HL-60/S4 treated with retinoic acid at 250 ng/mL for 4 days and 3 days (cell line): ENCODE data around the gene ITIH4.

Experiments
- in situ Hi-C: fragments of 300-500 bp; cut with MboI; formaldehyde crosslinking; loops from 2 replicates; pipeline ENCODE4 v1.7.0; 2022; ENCODE audit warnings: low sequenced_read_pairs

ITIH4 gene

DNA sequence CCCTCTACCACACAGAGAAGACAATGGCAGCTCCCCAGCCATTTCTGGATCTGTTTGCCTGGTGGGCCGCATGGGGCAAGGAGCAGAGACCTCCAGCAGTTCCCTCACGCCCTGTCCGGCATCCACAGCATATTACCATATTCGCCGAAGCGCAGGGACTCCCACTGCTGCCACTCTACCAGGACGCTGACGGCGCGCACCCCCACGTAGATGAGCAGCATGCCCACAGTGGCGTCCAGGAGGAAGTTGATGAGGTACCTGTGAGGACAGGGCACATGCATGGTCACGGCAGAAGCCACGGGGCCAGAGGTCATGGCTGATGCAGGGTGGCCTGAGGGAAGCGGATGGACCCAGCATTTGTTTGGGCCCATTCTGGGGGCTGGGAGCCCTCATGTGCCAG lies 19.2 kb upstream of the ITIH4 start:
- in situ Hi-C loops: no loop called here

DNA sequence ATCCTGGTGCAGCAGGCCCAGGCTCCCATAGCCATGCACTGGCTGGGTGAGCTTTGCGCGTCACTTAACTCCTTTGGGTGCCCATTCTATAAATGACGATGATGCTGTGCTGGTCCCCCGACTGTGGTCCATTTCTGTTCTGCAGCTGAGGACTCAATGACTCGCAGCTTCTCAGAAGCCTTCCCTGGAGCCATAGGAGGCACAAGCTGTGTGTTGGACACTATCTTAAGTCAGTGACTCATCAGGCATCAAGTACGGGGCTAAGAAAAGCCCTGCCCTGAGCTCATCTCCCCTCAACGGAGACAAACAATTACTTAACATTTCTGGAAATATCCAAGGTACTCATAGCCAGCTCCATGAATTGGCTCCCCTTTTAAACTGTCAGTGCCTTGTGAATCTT lies 18.1 kb upstream of the ITIH4 start:
- in situ Hi-C loops: no loop called here

DNA sequence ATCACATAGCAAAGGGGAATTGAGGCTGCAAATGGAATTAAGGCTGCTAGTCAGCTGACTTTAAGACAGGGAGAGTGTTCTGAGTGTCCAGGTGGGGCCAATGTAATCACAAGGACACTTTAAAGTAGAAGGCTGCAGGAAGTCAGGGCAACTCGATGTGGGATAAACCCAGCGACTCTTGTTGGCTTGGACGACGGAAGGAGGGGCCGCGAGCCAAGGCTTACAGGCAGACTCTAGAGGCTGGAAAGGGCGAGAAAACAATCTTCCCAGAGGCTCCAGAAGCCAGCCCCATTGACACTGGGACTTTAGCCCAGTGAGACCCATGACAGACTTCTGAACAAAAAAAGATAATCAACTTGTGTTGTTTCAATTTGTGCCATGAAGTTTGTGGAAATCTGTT lies 17.3 kb upstream of the ITIH4 start:
- in situ Hi-C loops: no loop called here

DNA sequence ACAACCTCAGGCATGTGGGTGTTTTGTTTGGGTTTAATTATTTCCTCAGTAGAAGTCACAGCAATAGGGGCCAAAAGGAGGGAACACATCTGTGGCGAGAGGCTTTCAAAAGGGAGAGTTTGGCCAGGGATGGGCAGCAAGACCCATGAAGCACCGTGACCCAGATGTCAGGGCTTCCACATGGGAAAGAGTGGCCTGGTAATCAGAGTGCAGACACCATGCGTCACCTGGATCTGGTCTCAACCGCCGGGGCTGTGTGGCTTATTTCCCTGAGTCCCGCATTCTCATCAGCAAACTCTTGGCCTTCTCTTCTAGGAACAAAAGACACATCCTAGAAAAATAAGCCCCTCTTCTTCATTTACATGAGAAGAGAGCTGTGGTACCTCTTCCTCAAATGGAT lies 16.8 kb upstream of the ITIH4 start:
- in situ Hi-C loops: no loop called here

DNA sequence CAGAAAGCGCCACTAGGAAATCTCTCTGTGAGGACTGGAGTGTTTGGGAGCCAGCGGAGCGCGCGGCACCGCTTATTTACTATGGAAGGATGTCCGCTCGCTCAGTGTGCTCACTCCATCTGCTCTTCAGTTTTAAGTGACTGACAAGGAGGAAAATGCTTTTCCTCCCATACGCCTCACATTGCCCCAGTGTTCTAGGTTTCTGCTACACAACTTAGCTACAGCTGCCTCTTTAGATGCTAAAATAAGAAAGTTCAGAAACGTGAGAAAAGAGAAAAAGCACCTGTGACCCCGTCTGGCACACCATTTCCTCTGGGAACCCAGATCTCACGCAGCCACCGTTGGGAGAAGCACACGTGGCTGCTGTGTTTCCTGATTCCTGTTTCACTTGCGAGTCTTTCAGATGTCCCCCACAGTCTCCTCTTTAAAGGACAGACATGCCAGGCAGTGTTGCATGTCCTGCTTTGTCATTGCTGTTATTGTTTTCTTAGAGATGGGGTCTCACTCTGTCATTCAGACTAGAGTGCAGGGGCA lies 16.0 kb upstream of the ITIH4 start:
- in situ Hi-C loops: no loop called here

DNA sequence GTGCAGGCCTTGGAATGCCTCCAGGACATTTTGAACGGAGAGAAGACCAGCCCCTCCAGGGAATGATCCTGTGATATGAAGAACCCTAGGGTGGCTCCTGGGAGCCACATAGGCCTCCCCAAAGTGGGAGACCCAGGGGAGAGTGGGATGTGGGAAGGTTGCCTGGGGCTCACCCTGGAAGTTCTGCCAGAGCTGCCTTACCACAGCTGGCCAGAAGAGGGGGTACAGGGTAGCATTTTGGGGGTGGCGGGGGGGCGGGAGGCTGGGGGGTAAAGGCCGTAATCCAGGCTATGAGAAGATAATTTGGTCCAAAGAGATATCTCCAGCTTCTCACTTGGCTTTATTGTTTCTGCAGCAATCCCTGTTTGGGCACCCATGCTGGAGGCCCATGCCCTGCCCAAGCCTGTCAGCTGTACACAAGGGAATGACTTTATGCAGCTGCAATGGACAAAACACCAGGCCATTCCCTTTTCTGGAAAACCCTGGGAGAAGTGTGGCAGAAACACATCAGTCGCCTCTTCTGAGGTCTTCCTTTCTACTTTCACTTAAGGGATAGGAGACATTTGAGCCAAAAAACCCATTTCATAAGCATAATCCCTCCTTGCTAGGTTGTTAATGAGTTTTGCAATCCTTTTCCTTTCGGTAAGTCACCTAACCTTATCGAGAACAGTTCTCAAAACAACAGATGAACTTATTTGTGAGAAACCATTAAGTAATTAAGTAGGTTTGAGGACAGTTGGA lies 15.4 kb upstream of the ITIH4 start:
- in situ Hi-C loops: no loop called here

DNA sequence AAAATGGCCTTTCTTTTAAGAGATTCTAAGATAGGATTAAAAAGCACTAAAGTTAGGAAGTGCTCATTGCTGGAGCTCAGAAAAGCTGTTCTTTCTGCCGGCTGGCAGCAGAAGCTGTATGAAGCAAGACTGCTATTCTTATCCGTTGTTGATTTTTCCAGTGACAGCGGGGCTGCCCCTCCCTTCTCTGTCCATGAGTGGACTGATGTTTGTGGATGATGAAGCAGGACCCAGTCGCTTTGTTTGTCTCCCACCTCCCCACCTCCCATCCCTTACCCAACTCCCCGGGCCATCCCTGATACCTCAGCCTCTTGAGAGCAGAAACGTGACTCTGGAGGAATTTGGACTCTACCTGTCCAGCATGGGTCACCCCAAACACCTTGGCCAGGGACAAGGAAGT lies 14.7 kb upstream of the ITIH4 start:
- in situ Hi-C loops: no loop called here

DNA sequence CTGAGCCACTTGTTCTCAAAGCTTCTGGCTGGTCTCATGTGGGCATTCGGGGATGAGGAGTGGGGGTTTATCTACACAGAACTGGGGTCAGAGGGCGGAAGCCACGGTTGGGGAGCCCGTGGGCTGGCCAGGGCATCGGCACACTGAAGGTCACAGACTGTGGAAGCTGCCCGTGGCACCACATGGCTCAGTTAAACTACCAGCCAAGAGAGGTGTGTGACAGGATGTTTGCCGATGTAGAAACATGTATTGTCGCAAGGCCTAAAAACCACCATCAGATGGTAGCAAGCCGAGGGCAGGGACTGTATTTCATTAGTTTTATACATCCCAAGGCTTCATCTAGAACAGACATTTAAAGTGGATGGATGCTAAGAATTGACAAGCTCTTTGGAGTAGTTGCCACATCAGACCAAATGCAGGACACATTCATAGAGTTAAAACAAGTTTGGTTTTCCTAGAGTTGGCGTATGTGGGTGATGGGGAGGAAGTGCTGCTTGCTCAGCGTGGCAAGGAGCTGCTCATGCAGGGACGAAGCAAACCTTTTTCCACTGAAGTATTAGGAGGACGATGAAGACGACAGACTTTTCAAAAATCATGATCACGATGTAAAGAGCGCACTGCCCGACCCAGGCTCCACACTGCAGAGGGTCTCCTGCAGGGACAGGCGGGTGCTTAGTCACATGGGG lies 14.0 kb upstream of the ITIH4 start:
- in situ Hi-C loops: no loop called here

DNA sequence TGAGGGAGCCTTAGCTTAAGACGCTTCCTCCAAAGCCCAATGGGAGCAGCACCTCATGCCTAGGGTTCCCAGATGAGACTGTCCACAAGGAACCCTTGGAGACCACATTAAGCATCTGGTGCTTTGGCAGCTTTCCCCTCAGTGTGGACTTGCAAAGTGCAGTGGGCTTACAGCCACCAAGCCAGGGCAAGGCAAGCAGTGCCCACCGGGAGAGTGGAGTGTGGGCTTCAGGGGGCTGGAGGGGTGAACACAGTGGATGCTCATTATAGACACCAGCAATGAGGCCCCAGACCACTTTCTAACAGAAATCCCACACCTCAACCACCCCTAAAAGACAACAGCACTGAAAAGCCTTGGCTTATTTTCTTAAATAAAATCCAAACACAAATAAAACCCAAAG lies 13.4 kb upstream of the ITIH4 start:
- in situ Hi-C loops: no loop called here

DNA sequence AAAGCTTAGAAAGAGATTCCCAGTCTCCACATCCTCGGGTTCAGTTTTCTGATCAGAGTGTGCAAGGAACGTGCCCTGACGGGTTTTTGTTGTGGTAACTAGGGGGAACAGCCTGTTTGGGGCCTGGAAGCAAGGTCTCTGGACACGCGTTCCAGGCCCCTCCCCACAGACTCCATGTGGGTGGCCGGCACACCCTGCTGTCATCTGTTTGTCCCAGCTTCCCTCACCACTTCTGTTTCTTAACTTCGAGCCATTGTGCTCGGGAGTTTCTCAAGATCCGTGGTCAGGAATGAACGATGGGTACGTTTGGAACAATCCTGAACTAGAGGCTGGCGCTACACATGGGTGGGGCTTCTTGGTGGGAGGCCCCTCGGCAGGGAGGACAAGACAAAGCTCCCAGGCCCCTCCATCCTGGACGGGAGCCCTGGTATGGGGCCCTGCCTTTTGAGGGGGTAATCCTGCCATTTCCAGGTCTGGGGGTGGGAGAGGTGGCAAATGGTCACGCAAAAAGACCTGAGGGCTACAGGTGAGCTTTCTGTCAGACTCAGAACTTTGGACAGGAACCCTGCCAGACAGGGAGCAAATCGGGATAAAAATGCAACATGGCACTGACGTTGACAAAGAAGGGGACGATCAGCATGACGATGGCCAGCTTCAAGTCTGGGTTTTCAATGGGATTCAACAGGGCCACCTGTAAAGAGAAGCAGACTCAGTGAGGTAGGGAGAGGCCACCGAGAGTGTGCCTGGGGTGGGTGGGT lies 12.8 kb upstream of the ITIH4 start:
- in situ Hi-C loops: no loop called here

DNA sequence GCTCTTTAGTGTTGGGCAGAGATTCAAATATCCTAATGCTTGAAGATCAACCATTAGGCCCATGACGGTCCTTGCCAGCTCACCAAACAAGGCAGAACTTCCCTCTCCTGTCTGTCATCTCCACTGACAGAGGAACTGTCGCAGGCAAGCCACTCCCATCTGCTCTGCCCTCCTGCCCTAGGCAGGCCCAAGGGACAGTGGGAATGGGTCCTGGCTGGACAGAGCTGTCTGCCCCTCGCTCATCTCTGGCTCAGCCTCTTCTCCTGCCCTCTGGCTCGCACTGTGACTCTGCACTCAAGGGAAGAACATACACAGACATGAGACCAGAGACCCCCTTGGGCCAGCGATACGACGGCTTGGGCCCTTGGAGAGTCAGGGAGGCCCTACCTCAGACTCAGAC lies 12.0 kb upstream of the ITIH4 start:
- in situ Hi-C loops: no loop called here

DNA sequence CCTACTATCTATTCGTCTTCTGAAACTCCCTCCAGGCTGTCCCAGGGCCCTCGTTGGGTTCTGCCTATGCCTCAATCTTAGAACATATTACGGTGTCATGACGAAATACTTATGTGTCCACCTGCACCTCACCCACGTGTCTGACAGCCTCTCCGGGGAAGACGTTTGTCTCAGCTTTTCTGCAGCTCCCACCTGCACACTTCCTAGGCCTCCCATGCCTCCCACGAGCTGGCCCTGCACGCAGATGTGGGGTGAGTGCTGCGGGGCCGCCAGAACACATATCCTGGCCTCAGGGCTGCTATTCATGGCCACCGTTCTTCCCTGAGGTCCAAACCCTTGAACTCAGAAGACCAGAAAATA lies 11.5 kb upstream of the ITIH4 start:
- in situ Hi-C loops: no loop called here

DNA sequence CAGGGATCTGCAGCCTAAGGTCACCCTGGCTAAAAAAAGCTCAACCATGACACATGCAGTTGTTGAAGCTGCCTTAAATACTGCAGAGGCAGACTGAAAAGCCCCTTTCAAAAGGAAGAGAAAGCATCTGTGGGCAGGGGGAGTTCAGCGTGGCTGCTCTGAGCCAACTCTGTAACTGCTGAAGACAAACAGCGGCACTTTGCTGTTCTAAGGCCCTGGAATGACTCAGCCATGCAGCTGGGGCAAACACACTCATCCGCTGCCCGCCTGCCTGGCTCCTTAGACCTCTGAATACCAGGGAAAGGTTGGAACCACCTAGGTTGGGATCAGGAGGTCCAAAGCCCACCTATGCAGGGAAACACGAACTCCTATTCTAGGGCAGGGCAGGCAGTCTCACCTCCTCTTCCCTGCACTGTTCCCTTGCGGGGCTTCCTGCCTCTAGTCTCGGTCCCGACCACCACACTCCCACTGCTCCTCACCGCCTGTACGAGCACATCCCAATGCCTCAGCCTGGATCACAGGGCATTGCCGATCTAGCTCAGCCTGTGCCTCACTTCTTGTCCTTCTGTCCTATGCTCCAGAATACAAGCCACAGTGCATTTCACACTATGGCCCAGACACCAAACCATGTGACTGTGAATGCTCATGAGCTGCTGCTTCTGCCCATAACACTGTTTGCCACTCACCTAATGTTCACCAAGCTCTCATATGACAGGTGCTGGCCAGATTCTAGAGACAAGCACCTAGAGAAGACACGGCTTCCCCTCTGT lies 10.9 kb upstream of the ITIH4 start:
- in situ Hi-C loops: no loop called here

DNA sequence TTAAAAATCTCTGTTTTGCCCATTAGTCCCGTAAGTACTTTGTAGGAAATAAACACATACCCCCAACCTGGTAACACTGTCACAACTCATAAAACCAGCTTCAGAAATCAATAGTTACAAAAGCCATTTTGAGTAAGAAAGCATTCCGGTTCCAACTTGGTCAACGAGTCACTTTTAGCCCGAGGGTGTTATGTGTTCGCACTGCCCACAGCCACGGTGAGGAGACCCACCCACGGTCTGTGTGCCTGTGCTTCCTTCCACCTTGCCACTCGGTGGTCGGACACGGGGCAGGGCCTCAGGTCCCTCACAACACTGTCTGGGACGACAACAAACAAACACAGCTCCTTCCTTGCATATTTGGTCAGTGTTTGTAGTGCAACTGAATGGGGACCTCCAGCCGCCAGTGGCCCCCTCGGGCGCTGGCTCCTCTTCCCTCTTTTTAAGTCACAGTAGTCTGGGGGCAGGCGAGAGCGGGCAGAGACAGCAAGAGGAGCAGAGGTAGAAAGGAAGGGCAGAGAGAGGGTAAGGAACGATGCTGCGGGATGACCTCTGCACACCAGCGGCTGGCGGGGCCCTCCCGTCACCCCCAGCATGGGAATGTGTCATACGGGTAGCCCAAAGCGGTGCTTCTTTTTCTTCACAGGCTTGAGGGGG lies 9.5 kb upstream of the ITIH4 start:
- in situ Hi-C loops: no loop called here

DNA sequence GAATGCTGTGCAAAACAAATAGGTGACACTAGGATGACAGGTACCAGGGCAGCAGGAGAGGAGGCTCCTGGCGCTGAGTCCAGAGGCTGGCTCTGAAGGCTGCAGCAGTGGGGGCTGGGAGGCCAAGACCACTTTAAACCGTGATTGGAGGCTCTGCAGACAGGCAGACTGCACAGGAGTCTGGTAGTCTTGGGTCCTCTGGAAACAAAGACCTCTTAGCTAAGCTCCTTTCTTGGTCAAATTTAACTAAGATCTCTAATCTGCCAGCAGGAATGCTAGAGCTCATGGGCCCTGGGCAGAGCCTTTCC lies 8.8 kb upstream of the ITIH4 start:
- in situ Hi-C loops: no loop called here

DNA sequence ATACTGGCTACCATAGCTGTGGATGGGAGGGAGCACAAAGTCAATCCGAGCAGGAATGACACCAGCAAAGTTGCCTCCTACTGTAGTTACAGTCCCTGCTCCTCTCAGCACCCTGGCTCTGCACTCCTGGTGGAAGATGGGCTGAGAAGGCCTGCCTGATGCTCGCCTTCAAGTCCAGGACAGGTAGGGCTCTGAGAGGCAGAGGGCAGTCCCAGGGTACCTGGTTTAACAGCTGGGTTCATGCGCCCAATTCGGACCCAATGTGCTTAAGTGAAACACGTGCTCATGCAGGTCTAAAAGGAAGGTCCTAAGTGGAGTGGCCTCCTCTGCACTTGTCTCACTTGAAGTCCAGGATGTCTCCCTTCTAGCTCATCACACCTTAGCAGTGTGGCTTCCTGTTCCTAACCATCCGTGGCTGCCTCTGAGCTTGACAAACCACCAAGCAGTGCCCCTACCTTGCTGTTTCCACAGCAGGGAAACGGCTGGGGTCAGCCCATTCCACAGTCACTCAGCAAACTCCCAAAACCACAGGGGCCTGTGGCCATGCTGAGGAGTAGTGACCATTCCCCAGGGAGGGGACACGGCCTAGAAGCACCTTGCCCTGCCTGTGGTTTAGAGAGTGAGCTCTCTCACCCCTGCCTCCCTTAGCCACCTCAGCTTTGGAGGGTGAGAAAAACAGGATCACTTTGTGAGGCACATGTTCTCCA lies 8.2 kb upstream of the ITIH4 start:
- in situ Hi-C loops: no loop called here

DNA sequence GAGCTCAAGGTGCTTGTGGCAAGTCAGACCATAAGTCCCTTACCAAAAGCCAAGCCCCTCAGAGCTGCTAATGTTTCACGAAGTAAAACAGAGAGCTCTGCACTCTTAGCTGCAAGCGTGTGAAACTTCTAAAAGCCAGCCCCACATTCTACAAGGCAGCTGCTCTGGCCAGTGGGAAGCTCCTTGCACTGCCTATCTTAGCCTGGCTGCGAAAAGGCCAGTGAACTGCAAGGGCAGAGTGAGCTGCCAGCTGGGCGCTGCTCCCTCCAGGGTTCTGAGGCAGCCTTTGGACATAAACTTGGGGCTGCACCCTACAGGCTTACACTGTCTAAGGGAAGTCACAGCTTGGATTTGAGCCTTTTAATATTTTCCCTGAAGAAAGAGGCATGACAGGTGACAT lies 6.5 kb upstream of the ITIH4 start:
- in situ Hi-C loops: no loop called here

DNA sequence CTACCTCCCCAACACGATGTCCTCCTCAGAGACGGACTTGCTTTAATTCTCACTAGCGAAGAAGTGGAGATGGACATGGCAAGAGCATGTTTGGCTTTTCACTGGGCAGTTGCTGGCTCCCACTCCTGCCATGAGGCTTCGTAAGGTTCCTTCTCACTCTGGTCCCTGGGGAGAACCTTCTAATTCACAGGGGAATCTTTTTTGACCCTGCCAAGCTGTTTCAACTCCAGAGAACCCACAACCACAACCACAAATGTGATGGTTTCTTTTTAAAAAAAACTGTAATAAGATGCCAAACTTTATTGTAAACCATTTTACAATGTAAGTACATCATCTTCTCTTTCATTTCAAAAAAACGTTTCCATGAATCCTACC lies 6.0 kb upstream of the ITIH4 start:
- in situ Hi-C loops: no loop called here

DNA sequence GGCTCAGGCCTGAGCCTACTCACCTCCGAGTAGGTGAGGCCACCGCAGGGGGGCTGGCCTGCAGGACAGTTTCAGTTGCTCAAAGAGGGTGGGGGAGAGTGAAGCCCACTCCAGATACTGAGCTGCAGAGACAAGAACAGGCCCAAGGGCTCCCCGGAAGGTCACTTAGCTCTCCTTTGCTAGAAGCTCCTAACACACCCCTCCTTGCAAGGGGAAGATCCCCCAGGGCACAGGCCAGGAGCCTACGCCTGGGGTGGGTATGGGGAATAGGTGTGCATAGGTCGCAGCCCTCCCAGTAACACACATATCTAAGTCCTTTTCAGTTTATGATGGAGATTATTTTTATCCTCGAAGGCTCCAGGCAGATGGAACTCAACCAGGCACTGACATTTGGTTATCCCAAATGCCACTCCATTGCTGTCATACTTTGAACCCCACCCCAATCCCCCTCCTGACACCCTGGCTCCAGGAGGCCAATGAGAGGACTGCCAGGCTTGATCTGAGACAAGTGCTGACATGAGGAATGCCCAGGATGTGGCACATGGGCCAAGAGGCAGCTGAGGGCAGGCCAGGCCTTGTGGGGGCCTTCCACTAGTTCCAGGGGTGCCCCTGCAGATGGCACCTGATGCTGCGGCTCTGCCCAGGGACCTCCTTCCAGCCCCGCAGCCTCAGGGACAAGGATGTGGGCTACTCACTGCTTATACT lies 5.4 kb upstream of the ITIH4 start:
- in situ Hi-C loops: no loop called here
